ELF-1 (cell line): Measurements from ENCODE around the gene RABEP1.

ENCODE experiments used
- DNase-seq: peaks from one replicate; pipeline ENCODE4 v3.0.0-alpha.2; 2016; ENCODE audit warnings: low read depth, low spot score

Gene RABEP1

DNA sequence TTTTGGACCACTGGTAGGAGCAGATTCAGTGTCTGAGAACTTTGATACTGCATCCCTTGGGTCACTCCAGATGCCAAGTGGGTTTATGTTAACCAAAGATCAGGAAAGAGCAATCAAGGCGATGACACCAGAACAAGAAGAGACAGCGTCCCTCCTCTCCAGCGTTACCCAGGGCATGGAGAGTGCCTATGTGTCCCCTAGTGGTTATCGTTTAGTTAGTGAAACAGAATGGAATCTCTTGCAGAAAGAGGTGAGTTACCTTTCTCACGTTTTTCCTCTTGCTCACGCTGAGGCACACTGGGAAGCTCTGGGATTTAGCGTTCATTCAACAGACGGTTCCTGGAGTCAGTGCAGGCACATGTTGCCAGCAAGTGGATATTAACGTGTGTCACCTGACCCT is 79.3 kb downstream of the RABEP1 start:
- DNase-seq = no peak

DNA sequence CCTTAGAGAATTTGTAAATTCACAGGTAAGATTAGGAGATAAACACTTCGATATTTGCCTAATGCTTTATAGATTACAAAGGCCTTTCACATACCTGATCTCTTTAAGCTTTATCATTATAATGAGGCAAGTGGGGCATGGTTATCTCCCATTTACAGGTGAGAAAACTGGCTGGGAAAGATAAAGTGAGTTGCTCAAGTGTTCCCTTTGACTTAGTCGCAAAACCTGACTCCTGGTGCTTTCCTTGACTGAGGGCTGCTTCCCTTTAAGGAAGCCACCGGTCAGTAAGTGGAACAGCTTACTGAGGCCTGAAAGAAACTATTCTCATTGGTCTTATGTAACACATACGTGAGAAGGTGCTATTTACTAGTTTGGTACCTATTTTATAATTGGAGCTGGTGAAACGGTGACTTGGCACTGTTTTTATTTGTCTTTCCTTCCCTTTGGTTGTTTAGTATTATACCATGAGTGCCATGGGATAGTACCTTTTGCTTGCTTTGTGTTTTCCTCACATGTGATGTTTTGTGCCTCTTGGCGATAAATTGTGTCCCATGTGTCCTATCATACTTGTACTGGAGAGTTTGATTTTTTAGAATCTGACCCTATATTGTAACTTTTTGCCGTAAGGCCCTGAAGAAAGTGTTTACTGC is 80.2 kb downstream of the RABEP1 start:
- no peak for DNase-seq

DNA sequence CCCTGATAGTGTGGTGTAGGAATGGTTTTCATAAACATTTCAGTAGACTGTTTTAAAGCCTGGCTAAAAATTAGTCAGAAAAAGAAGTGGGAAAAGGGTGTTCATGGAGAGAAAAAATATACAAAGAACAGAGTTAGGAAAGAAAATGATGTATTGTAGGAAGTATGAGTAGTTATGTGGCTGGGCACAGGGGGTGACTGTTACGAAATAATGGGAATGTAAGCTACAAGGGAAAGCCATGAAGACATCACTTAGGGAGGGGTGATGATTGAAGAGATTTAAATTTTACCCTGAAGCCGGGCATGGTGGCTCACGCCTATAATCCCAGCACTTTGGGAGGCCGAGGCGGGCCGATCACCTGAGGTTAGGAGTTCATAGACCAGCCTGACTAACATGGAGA is 82.1 kb downstream of the RABEP1 start:
- no peak for DNase-seq

DNA sequence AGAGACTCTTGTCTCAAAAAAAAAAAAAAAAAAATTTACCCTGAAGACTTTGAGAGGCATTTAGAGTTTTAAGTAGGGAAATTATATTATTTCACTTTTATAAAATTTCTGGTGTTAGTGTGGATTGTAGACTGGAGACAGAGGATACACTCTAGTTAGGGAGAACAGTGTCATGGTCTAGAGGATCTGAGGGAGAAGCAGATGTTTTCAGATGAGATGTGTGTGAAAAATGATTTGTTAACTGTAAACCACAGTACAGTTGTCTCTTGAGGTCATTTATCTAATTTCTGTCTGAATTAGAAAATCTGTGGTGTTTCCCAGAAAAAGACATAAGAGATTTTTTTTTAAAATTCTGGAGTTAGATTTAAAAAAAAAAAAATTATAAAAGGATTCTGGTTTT is 82.6 kb downstream of the RABEP1 start:
- no peak for DNase-seq

DNA sequence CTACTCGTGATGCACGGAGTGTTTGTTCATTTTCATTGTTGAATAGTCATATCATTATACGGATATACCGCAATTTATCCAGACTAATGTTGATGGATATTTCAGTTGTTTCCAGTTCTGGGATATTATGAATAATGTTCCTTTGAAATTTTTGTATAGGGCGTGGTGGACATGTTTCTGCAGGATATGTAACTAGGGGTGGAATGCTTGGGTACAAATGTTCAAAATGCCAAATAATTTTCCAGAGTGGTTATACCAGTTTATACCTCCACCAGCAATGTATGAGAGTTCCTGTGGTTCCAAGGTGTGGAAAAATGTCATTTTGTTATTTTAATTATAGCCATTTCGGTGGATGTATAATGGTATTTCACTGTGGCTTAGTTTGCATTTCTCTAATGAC is 83.7 kb downstream of the RABEP1 start:
- no peak for DNase-seq

DNA sequence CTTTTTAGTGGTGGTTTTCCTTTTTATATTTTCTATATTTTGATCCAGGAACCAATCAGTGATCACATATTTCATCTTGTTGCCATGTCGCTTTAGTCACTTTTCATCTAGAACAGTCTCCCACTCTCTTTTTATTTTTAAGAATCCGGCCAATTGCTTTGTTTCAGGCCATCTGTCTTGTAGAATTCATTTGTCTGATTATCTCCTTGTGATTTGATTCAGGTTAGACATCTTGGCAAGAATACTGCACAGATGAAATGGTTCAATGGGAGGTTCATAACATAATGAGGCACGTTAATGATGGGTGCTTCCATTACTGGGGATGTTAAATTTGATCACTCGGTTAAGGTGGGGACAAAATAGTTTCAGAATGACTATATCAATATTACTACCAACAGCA is 88.3 kb downstream of the RABEP1 start:
- no peak for DNase-seq

DNA sequence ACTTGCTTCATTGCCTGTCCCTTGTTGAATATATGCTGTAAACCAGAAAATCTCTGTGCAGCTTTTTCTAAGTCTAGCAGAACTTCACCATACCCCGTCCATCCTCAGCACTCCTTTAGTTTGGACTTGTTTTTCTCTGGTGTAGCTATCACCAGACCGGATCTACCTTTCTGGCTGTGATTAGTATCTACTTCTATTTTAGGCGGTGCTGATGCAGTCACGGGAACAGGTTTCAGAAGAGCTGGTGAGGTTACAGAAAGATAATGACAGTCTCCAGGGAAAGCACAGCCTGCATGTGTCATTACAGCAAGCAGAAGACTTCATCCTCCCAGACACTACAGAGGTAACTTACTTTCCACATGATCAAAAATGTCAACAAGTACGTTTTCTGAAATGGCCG is 91.0 kb downstream of the RABEP1 start:
- no peak for DNase-seq

DNA sequence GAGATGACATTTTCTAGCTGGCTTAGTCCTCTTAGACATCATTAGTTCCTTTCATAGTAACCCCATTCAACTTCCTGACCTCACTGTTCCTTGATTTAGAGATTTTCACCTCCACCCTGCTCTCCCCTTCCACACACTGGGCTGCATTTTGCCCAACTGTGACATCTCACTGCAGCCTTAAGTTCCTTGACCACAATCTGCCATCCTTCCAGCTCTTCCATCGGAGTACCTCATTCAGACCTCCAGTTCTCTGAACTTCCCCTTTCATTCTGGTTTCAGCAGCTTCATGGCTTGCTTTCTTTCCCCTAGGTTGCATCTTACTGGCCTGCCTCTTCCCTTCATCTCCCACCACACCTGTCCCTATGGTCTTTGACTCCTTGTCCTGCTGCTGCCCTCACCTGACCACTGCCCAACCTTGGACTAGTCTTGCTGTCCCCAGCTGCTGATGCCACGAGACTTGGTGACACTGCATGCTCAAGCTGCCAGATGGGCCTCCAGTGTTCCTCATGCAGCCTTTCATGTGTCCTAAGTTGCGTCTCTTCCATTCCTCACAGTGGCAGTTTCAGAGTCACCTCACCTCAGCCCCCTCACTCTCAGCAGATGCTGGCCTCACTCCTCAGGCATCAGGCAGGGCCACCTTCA is 96.6 kb downstream of the RABEP1 start:
- no peak for DNase-seq

DNA sequence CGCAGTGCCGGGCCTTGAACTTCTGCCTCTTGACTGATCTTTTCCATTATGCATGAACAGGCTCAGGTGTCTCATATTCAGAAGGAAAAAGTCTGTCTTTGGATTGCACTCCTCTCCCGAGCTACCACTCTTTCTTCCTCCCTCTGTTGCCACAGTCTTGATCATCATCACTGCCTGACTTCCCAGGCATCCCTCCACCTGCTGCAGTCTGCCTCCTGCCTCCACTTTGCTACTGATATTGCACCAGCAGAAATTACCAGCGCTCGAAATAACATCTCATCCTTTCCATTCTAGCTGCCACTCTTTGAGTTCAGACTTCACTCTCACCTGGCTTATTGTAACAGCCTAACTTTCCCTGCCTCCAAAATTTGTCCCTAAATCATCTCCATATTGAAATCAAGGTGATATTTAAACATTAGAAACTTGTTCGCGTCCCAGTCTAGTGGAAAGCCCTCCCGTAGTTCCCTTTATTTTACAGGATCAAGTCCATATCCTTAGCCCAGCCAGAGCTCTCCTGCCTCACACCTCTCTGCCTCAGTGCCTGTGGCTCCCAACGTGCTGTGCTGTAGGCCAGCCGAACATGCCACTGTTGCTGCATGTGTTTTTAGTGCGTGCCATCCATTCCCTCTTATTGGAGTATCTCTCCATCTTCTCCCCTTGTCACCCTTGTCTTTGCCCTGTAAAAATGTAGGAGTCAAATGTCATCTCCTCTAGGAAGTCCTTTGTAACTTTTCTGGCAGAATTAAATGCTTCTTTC is 97.4 kb downstream of the RABEP1 start:
- DNase-seq = no peak

DNA sequence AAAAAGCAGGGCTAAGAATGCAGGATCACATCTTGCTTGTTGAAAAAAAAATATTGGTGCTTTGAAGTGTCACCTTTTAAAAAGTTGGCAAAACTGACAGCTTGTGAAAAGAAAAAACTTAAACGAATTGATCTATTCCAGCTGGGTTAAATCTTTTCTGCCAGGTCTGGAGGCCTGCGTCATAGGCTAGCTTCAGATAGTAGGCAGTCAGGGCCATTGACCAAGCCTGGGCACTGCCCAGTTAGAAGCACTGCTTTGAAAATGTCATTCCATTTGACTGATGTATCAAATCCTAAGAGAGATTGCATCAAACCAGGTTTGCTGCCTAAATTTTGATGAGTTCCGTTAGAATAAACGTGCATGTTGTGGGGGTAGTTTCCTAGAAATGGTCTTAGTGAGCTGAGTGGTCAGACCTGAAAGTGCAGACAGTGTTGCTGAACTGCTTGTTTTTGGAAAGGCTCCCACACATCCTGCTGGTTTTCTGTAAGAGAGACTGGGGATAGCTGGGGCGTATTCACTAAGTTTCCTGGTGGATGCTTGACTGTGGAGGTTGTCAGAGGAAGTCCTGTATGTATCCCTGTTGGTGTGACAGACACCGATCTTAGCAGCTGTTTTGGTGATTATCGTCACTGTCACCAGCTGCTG is 98.5 kb downstream of the RABEP1 start:
- DNase-seq = no peak

DNA sequence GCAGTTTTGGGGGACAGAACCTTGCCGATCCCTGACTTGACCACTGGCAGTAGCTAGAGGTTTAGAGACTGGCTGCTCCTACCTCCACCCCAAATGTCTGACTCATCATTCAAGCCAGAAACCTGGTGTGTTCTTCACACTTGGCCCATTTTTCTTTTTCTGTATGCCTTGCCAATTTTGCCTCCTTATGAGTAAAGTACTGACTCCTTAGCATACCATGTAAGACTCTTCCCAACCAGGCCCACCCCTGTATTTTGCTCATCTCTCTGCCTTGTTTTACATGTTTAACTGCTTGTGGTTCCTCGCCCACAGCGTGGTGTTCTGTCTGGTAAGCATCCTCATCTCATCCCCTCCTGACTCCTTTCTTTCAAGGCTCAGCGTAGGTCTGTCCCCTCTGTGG is 99.5 kb downstream of the RABEP1 start:
- no peak for DNase-seq

DNA sequence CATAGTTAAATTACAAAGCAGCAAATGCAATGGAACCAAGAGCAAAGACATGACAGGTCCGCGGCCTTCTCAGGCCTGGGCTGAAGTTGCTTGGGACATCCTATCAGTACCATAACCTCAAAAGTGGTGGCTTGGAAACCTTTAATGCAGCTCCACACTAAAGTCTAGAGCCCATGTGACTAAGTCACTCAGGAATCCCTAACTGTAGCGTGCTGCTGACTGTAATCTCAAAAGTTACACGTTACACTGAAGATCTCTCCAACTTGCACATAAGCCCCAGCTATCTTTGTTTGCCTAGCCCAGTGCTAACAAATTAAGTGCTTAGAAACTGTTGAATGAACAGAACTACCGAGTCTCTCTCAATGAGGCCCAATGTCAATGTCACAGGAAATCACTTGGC is 109.6 kb downstream of the RABEP1 start:
- no peak for DNase-seq

DNA sequence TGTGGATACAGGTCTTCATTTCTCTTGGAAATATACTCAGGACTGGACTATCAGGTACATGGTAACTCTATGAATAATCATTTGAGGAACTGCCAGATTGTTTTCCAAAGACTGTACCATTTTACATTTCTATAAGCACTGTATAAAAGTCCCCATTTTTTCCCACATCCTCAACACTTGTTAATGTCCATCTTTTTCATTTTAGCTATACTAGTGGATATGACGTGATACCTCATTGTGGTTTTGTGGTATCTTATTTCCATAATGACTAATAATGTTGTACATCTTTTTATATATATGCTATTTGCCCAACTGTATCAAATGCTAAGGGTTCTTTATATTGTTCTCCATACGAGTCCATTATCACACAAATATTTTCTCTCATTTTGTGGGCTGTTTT is 114.5 kb downstream of the RABEP1 start:
- no peak for DNase-seq

DNA sequence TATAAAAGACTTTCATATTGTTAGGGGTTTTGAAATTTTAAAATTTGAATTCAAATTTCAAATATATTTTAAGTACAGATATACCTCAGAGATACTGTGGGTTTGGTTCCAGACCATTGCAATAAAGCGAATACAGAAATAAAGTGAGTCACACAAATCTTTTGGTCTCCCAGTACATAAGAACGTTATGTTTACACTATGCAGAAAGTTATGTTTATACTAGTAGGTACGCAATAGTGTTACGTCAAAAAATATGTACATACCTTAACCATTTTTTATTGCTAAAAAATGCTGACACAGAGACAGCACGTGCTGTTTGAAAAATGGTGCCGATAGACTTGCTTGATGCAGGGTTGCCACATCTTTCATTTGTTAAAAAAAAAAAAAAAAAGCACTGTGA is 117.7 kb downstream of the RABEP1 start:
- no peak for DNase-seq

DNA sequence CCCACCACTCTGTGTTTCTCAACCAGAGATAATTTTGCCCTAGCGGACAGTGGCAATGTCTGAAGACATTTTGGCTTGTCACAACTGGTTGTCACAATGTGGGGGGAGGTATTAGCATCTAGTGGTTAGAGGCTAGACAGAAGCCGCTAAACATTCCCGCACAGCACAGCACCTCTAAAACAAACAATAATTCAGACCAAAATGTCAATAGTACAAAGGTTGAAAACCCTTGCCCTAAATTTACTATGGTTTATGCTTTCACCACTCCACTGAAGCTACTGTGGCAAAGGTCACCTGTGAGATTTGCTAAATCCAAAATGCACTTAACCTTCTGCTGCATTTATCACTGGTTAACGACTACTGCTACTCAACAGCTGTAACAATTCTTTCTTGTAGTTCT is 123.3 kb downstream of the RABEP1 start:
- no peak for DNase-seq

DNA sequence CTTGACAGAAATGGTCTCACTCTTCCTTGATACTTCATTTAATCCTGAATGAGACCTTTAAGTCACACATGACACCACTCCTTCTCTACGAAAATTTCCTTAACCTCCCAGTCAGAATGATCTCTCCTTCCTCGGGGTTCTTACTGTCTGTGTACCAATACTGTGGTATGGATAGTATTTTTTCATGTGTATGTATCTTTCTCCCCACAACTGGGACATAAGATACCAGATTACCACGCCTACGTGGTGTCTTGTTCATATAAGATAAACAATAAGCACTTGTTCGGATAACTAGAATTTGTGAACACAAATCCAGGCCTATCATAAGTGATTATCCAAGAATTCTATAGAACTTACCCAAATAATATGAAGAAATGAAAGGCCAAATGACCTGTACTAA is 126.1 kb downstream of the RABEP1 start:
- no peak for DNase-seq

DNA sequence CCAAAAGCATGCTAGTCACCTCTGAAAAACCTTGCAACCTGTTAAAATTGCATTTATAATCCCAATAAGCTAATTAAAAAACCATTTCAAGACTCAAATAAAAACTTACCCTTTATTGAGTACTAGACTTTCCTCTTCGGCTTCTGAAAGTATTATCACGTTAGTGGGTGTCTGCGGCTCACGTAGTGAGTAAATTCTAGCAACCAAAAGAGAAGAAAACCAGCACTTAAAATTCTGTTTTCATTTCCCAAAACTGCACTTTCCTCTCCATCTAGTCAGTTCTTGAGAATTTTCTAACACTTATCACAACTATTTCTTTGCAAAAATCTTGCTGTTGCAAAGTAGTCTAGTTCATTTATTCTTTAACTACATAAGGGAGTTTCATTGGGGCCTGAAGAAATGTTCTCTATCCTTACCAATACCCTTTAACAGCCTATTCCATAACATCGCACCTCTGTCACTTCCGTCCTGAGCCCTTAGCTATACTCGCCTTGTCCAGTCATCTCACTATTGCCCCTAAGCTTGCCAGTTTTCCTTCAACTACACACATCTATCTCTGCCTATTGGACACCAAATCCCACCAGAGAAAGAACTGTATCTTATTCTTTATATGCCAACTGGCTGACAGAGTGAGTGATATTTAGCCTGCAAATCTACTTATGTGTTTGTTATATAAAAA is 128.6 kb downstream of the RABEP1 start:
- no peak for DNase-seq

DNA sequence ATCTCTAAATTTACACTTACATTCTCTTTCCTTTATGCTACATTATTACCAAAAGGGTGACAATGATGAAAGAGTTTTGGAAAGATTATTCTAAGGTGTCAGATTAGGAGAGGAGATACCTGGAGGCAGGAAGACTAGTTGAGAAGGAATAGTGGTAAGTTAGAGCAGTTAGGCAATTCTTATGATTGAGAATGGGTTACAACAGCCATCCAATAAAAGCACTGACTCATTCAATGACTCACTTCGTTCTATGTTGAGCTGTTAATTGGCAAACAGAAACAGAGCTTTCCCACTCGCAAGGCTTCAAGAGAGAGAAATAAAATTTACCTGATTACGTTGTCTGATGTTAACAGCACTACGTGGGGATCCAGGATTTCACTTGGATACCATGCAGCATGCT is 131.6 kb downstream of the RABEP1 start:
- no peak for DNase-seq

DNA sequence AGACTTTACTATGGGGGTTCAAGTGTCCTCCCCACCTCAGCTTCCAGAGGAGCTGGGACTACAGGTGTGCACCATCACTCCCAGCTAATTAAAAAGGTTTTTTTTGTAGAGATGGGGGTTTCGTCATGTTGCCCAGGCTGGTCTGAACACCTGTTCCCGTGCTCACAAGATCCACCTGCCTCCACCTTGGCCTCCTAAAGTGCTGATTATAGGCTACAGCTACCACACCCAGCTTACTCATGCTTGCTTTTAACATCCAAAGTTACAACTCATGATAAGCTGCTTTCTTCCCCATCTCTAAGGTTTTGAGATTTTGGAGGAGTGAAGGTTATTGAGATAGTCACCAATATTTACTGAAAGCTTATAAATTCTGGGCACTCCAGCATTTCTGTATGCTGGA is 134.8 kb downstream of the RABEP1 start:
- no peak for DNase-seq

DNA sequence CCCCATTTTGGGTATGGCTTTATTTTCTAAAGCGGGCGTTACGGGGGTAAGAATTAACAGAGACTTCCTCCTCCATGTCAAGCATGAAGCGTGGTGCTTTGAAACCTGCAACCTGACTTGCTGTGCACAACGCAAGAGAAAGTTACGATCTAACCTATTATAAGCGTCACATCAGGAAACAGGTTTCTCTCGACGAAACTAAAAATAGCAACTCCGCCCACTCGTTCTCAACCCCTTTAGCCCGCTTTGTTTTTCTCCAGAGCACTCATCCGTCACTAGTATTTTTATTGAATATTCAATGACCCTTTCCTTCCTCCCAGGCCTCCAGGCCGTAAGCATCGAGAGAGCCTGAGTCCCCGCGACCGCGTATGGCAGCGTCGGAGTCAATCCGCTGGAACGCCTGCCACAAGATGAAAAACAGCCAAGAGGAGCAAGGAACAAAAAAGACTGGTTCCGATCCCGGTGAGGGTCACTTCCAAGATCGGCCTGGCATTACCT is 136.8 kb downstream of the RABEP1 start:
- DNase-seq = no peak

DNA sequence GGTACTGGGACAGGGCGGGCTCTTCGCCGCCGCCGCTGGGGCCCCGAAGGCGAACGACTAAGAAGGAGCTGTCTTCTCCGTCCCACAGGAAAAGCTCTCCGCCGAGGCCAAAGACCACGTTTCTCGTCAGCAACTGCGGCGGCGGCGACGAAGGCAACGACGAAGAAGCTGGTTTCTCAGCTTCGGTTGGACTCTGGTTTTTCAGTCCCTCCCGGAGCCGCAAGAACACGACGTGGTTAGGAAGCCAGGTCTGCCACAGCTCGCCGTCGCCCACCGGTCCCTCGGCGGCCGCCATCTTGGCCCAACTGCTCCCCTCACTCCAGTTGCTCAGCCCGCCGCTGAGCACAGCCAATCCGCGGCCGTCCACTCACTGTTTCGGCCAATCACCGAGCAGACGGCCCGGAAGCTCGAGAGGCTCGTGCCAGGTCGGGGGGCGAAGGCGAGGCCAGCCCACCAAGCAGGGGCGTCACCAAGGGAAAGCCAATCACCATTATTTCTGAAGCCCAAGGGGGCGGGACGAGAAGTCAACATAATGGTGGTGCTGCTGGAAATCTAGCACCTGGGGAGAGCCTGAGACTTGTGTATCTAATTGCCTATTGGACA is 137.4 kb downstream of the RABEP1 start, which contains the start of gene NUP88:
TSS of gene NUP88 (minus strand) at position 307 of the 603 bp plus-strand sequence. CDS start at position 295, 12 bp downstream.
- DNase-seq = peak; percentile 99
